Measurements from ENCODE around the gene PABPN1L.

- TF ChIP-seq CTCF (IDR thresholded peaks at IDR 0.05), result no peak
- TF ChIP-seq POLR2A (IDR thresholded peaks at IDR 0.05), result no peak
Observed at GRCh38 chr16:88846088-88846487, 20.4 kb downstream of the PABPN1L start.

All from vagina (tissue), 2 donors.